GM18907 (cell line): Measurements from ENCODE around the gene AGPAT2.
"Not testable (repeated sequence)": the region's sequence is repeated elsewhere in the genome, so short reads cannot be mapped to it uniquely, and the experiment has no call there.

Source experiments
- ATAC-seq: cut with Tn5 transposase; IDR thresholded peaks from one replicate; pipeline ENCODE4 v1.9.1; 2021; ENCODE audit warnings: mild to moderate bottlenecking, moderate library complexity; ENCODE audit not compliant: unreplicated experiment

The AGPAT2 gene

GRCh38 chr9:136650648-136651047 lies 36.6 kb downstream of the AGPAT2 start:
- ATAC-seq = no peak

- ATAC-seq = no peak
Measured at GRCh38 chr9:136650021-136650420, 37.2 kb downstream of the AGPAT2 start.

GRCh38 chr9:136648751-136649150 lies 38.5 kb downstream of the AGPAT2 start:
- ATAC-seq = no peak

- no peak for ATAC-seq
Measured at GRCh38 chr9:136646827-136647711, 40.2 kb downstream of the AGPAT2 start.

- no peak for ATAC-seq
Measured at GRCh38 chr9:136645903-136646754, 41.1 kb downstream of the AGPAT2 start.

GRCh38 chr9:136645352-136645902 lies 41.8 kb downstream of the AGPAT2 start:
- no peak for ATAC-seq

- no peak for ATAC-seq
Measured at GRCh38 chr9:136644593-136645351, 42.5 kb downstream of the AGPAT2 start.

GRCh38 chr9:136644343-136644592 lies 43.0 kb downstream of the AGPAT2 start:
- no peak for ATAC-seq

GRCh38 chr9:136643596-136644342 lies 43.5 kb downstream of the AGPAT2 start:
- no peak for ATAC-seq

GRCh38 chr9:136642439-136642921 lies 44.8 kb downstream of the AGPAT2 start:
- ATAC-seq = no peak

GRCh38 chr9:136640171-136641111 lies 46.8 kb downstream of the AGPAT2 start:
- no peak for ATAC-seq

- ATAC-seq = no peak
Measured at GRCh38 chr9:136634904-136635303, 52.4 kb downstream of the AGPAT2 start.

GRCh38 chr9:136632491-136633106 lies 54.7 kb downstream of the AGPAT2 start:
- ATAC-seq = not testable (repeated sequence)

- ATAC-seq = not testable (repeated sequence)
Measured at GRCh38 chr9:136632072-136632471, 55.2 kb downstream of the AGPAT2 start.

GRCh38 chr9:136631038-136632000 lies 55.9 kb downstream of the AGPAT2 start:
- no peak for ATAC-seq

- ATAC-seq = no peak
Measured at GRCh38 chr9:136630662-136630992, 56.6 kb downstream of the AGPAT2 start.

GRCh38 chr9:136629879-136630661 lies 57.2 kb downstream of the AGPAT2 start:
- ATAC-seq = no peak
